Neuronal stem cell (in vitro differentiated cells): ENCODE results near the gene ST3GAL4.
A peak's percentile ranks its signal among the peaks of the same experiment; 100 is the strongest.

Source experiments
- DNase-seq: peaks from one replicate; pipeline ENCODE4 v3.0.0-alpha.2; 2013; ENCODE audit warnings: low spot score
- H2AFZ ChIP-seq: one replicate; pipeline ENCODE4 v1.6.1; 2013; ENCODE audit warnings: mild to moderate bottlenecking, low read length, inconsistent platforms
- H2AK5ac ChIP-seq: 2 replicates; pipeline ENCODE4 v1.6.1; 2013; ENCODE audit warnings: low read depth, mild to moderate bottlenecking, inconsistent platforms, low read length, moderate library complexity, mixed read lengths
- H2BK120ac ChIP-seq: 2 replicates; pipeline ENCODE4 v1.6.1; 2013; ENCODE audit warnings: low read depth, mild to moderate bottlenecking, inconsistent platforms, low read length, moderate library complexity, mixed read lengths
- H2BK12ac ChIP-seq: one replicate; pipeline ENCODE4 v1.6.1; 2013; ENCODE audit warnings: low read length, inconsistent platforms
- H2BK15ac ChIP-seq: 2 replicates; pipeline ENCODE4 v1.6.1; 2013; ENCODE audit warnings: mild to moderate bottlenecking, low read length, inconsistent platforms, mixed read lengths
- H2BK5ac ChIP-seq: one replicate; pipeline ENCODE4 v1.6.1; 2013; ENCODE audit warnings: inconsistent platforms, mild to moderate bottlenecking, low read length, moderate library complexity
- H3K14ac ChIP-seq: one replicate; pipeline ENCODE4 v1.6.1; 2013; ENCODE audit warnings: low read length, inconsistent platforms
- H3K18ac ChIP-seq: 2 replicates; pipeline ENCODE4 v1.6.1; 2013; ENCODE audit warnings: low read length, inconsistent platforms
- H3K23ac ChIP-seq: 2 replicates; pipeline ENCODE4 v1.6.1; 2013; ENCODE audit warnings: low read depth, mild to moderate bottlenecking, mixed read lengths, low read length, inconsistent platforms; ENCODE audit not compliant: poor library complexity
- H3K27ac ChIP-seq: replicated peaks from 3 replicates; pipeline ENCODE4 v1.5.1; 2013; ENCODE audit warnings: low read length, inconsistent platforms
- H3K27me3 ChIP-seq, 3 experiments: 2 replicates each; pipeline ENCODE4 v1.6.1; 2013; ENCODE audit warnings: low read length in 3 of 3, mild to moderate bottlenecking in 2 of 3, inconsistent platforms in 1 of 3, low read depth in 1 of 3, mixed read lengths in 1 of 3, moderate library complexity in 1 of 3; ENCODE audit not compliant: control insufficient read depth in 3 of 3, insufficient read depth in 3 of 3
- H3K36me3 ChIP-seq, 2 donors: replicated peaks in 1 of 2; 2 replicates each; pipeline ENCODE4 v1.6.1; 2013; ENCODE audit warnings: low read length in 2 of 2; ENCODE audit not compliant: control insufficient read depth in 2 of 2, insufficient read depth in 2 of 2
- H3K4ac ChIP-seq: 2 replicates; pipeline ENCODE4 v1.6.1; 2013; ENCODE audit warnings: inconsistent platforms, mild to moderate bottlenecking, low read length, moderate library complexity
- H3K4me1 ChIP-seq, 2 donors: 1 replicate in 1 of 2; 2 replicates in 1 of 2; pipeline ENCODE4 v1.6.1; 2013; ENCODE audit warnings: low read length in 2 of 2, low read depth in 1 of 2; ENCODE audit not compliant: control insufficient read depth in 2 of 2, insufficient read depth in 1 of 2
- H3K4me2 ChIP-seq: one replicate; pipeline ENCODE4 v1.6.1; 2013; ENCODE audit warnings: mild to moderate bottlenecking, low read length, inconsistent platforms; ENCODE audit not compliant: insufficient read depth, poor library complexity, severe bottlenecking
- H3K4me3 ChIP-seq, 2 donors: 2 replicates each; pipeline ENCODE4 v1.5.1; 2013; ENCODE audit warnings: low read length in 2 of 2, mild to moderate bottlenecking in 2 of 2, inconsistent platforms in 1 of 2, moderate library complexity in 1 of 2
- H3K79me1 ChIP-seq: one replicate; pipeline ENCODE4 v1.6.1; 2013; ENCODE audit warnings: low read depth, mild to moderate bottlenecking, inconsistent platforms, low read length, moderate library complexity
- H3K9ac ChIP-seq: one replicate; pipeline ENCODE4 v1.6.1; 2013; ENCODE audit warnings: mild to moderate bottlenecking, low read depth, low read length, inconsistent platforms; ENCODE audit not compliant: poor library complexity
- H3K9me3 ChIP-seq, 2 donors: replicated peaks in 1 of 2; 2 replicates each; pipeline versions ENCODE3 to v1.6.1; 2013; ENCODE audit warnings: low read length in 2 of 2, mild to moderate bottlenecking in 2 of 2, inconsistent platforms in 1 of 2, low read depth in 1 of 2, mixed read lengths in 1 of 2, moderate library complexity in 1 of 2; ENCODE audit not compliant: control insufficient read depth in 2 of 2, insufficient read depth in 1 of 2
- H4K8ac ChIP-seq: one replicate; pipeline ENCODE4 v1.6.1; 2013; ENCODE audit warnings: low read depth, mild to moderate bottlenecking, inconsistent platforms, low read length, moderate library complexity
- H4K91ac ChIP-seq: one replicate; pipeline ENCODE4 v1.6.1; 2013; ENCODE audit warnings: low read length, low read depth, mild to moderate bottlenecking, inconsistent platforms; ENCODE audit not compliant: poor library complexity
- WGBS, 2 donors: extraction: QIAGEN DNeasy Blood & Tissue Kit; methylation state at CpG; one replicate each; pipeline ENCODE4 v1.1.7; 2013; ENCODE audit warnings: missing lambda C conversion rate in 2 of 2, mixed read lengths in 1 of 2; ENCODE audit not compliant: insufficient read length in 2 of 2, insufficient replicate concordance in 1 of 2; ENCODE audit errors: extremely low coverage in 2 of 2; 5-methylcytosine and 5-hydroxymethylcytosine counted together

Gene ST3GAL4

GRCh38 chr11:126443120-126443519 is 87.6 kb downstream of the ST3GAL4 start:
- Histone ChIP-seq H3K9ac (no peak overlapping the region), H2BK15ac (peak overlapping the region; percentile 81), H3K9me3 (no peaks in the 10 kb centered on the region), H3K4me2 (no peak overlapping the region), H4K91ac (no peak overlapping the region), H3K4me1 (peaks cover 4 to 15% of the 10 kb centered on the region in 2 donors), H3K14ac (no peak overlapping the region), H3K18ac (peak overlapping the region; percentile 21), H3K36me3 (no peaks in the 10 kb centered on the region), H3K4ac (no peak overlapping the region), H3K4me3 (no peak overlapping the region), H2AK5ac (peak overlapping the region; percentile 88), H2BK120ac (no peak overlapping the region), H2BK12ac (no peak overlapping the region), H2BK5ac (no peak overlapping the region), H3K23ac (no peak overlapping the region), H2AFZ (peak overlapping the region; percentile 14), H3K79me1 (no peaks in the 10 kb centered on the region), H4K8ac (no peak overlapping the region), H3K27ac (no peak overlapping the region), H3K27me3 (peaks cover 0 to 10% (median 0%) of the 10 kb centered on the region in 3 experiments)
- DNase-seq, result no peak
- WGBS, 2 donors, result no CpG with 5 or more reads among the region's 13 CpGs

GRCh38 chr11:126444072-126444471 is 88.6 kb downstream of the ST3GAL4 start:
- no peak overlapping the region for H3K27ac ChIP-seq
- peak overlapping the region; percentile 27 for H3K18ac ChIP-seq
- no peak overlapping the region for H3K23ac ChIP-seq
- H3K36me3 ChIP-seq, result no peaks in the 10 kb centered on the region
- H3K27me3 ChIP-seq, result peaks cover 0 to 10% (median 0%) of the 10 kb centered on the region in 3 experiments
- no peak for DNase-seq
- no peak overlapping the region for H2AFZ ChIP-seq
- no peak overlapping the region for H3K4me2 ChIP-seq
- no peak overlapping the region for H2BK12ac ChIP-seq
- no peak overlapping the region for H4K91ac ChIP-seq
- no peak overlapping the region for H3K4ac ChIP-seq
- H4K8ac ChIP-seq, result no peak overlapping the region
- H3K9ac ChIP-seq, result no peak overlapping the region
- H2AK5ac ChIP-seq, result peak overlapping the region; percentile 88
- H2BK120ac ChIP-seq, result no peak overlapping the region
- H3K14ac ChIP-seq, result no peak overlapping the region
- no peaks in the 10 kb centered on the region for H3K9me3 ChIP-seq
- WGBS, 2 donors, result no CpG with 5 or more reads among the region's 7 CpGs
- H2BK15ac ChIP-seq, result no peak overlapping the region
- H3K4me3 ChIP-seq, result no peak overlapping the region
- no peak overlapping the region for H2BK5ac ChIP-seq
- H3K4me1 ChIP-seq, result peaks cover 4 to 15% of the 10 kb centered on the region in 2 donors
- H3K79me1 ChIP-seq, result no peaks in the 10 kb centered on the region

- no CpG with 5 or more reads among the region's 10 CpGs for WGBS, 2 donors
- H3K18ac ChIP-seq, result peak overlapping the region; percentile 68
Observed at GRCh38 chr11:126446581-126446980, 91.1 kb downstream of the ST3GAL4 start.

GRCh38 chr11:126450198-126450597 is 94.7 kb downstream of the ST3GAL4 start:
- Histone ChIP-seq H3K4me1 (peaks cover 6 to 30% of the 10 kb centered on the region in 2 donors), H3K9me3 (peaks cover 0 to 14% of the 10 kb centered on the region in 2 donors), H2BK12ac (peak overlapping the region; percentile 51), H3K27me3 (peaks cover 0 to 7% (median 5%) of the 10 kb centered on the region in 3 experiments), H3K4ac (peak overlapping the region; percentile 70), H3K18ac (peak overlapping the region; percentile 1), H3K79me1 (no peaks in the 10 kb centered on the region), H2AK5ac (no peak overlapping the region), H4K8ac (peak overlapping the region; percentile 54), H3K23ac (peak overlapping the region; percentile 77), H2BK120ac (no peak overlapping the region), H3K36me3 (peaks cover 0 to 8% of the 10 kb centered on the region in 2 donors), H2AFZ (no peak overlapping the region), H3K4me3 (peak overlapping the region in 1 of 2 donors; percentile 72), H2BK15ac (no peak overlapping the region), H2BK5ac (no peak overlapping the region), H3K4me2 (no peak overlapping the region), H3K14ac (peak overlapping the region; percentile 97), H3K27ac (peak overlapping the region; percentile 23), H3K9ac (peak overlapping the region; percentile 66), H4K91ac (peak overlapping the region; percentile 17)
- no CpG with 5 or more reads among the region's 7 CpGs for WGBS, 2 donors
- no peak for DNase-seq

More at GRCh38 chr11:126446581-126446980, 91.1 kb downstream of the ST3GAL4 start:
- no peak overlapping the region for H3K4me3 ChIP-seq
- H3K14ac ChIP-seq, result no peak overlapping the region
- no peak overlapping the region for H3K9ac ChIP-seq
- H2BK12ac ChIP-seq, result no peak overlapping the region
- H3K4ac ChIP-seq, result no peak overlapping the region
- H2AFZ ChIP-seq, result no peak overlapping the region
- H3K23ac ChIP-seq, result no peak overlapping the region
- H3K4me2 ChIP-seq, result no peak overlapping the region
- H3K27ac ChIP-seq, result no peak overlapping the region
- H3K36me3 ChIP-seq, result peaks cover 0 to 8% of the 10 kb centered on the region in 2 donors
- no peak overlapping the region for H2BK15ac ChIP-seq
- H3K4me1 ChIP-seq, result peaks cover 11 to 33% of the 10 kb centered on the region in 2 donors
- H2BK120ac ChIP-seq, result peak overlapping the region; percentile 6
- peaks cover 0 to 14% of the 10 kb centered on the region in 2 donors for H3K9me3 ChIP-seq
- no peaks in the 10 kb centered on the region for H3K79me1 ChIP-seq
- no peak overlapping the region for H4K91ac ChIP-seq
- no peak for DNase-seq
- H4K8ac ChIP-seq, result no peak overlapping the region
- no peak overlapping the region for H2BK5ac ChIP-seq
- peak overlapping the region; percentile 79 for H2AK5ac ChIP-seq
- peaks cover 0 to 7% (median 7%) of the 10 kb centered on the region in 3 experiments for H3K27me3 ChIP-seq
